ENCODE measurements around the gene CCDC137. TPM values are rescaled to one million over a fixed set of nuclear protein-coding genes. Genes with fewer than 3 reads are reported as not detected.

CCDC137 gene
- polyA plus RNA-seq, 12 donors: 9.3 to 23.9 (median 12.6) TPM; not detected in 1

GRCh38 chr17:81700353-81701287 is 34.1 kb downstream of the CCDC137 start:
- no peak for DNase-seq

- DNase-seq: no peak
Measured at GRCh38 chr17:81701288-81702071, 34.9 kb downstream of the CCDC137 start.

GRCh38 chr17:81702934-81703746 is 36.6 kb downstream of the CCDC137 start, which contains the start of gene MRPL12:
Gene MRPL12, plus strand, starts transcription at chr17:81703367. Its CDS starts 135 bp downstream, at chr17:81703502.
- DNase-seq: peak; percentile 93

- DNase-seq: no peak
Measured at GRCh38 chr17:81703747-81704654, 37.5 kb downstream of the CCDC137 start.

GRCh38 chr17:81705518-81706231 is 39.1 kb downstream of the CCDC137 start:
- DNase-seq: no peak

- DNase-seq: no peak
Measured at GRCh38 chr17:81706232-81706611, 39.7 kb downstream of the CCDC137 start.

- DNase-seq: no peak
Measured at GRCh38 chr17:81706757-81707624, 40.5 kb downstream of the CCDC137 start.

GRCh38 chr17:81707725-81708646 is 41.4 kb downstream of the CCDC137 start:
- DNase-seq: no peak

GRCh38 chr17:81708739-81709185 is 42.2 kb downstream of the CCDC137 start:
- DNase-seq: no peak

- no peak for DNase-seq
Measured at GRCh38 chr17:81710514-81711308, 44.2 kb downstream of the CCDC137 start.

- peak; percentile 61 for DNase-seq
Measured at GRCh38 chr17:81711814-81712467, 45.4 kb downstream of the CCDC137 start, which contains the start of gene SLC25A10. Gene SLC25A10, plus strand, starts transcription at chr17:81712284. Its CDS starts 143 bp downstream, at chr17:81712427.

GRCh38 chr17:81712468-81713003 is 46.0 kb downstream of the CCDC137 start:
- no peak for DNase-seq

- DNase-seq: no peak
Measured at GRCh38 chr17:81713004-81713555, 46.5 kb downstream of the CCDC137 start.

GRCh38 chr17:81713556-81714411 is 47.2 kb downstream of the CCDC137 start:
- DNase-seq: no peak
